ENCODE data around the gene RPS8.

RPS8 gene

DNA sequence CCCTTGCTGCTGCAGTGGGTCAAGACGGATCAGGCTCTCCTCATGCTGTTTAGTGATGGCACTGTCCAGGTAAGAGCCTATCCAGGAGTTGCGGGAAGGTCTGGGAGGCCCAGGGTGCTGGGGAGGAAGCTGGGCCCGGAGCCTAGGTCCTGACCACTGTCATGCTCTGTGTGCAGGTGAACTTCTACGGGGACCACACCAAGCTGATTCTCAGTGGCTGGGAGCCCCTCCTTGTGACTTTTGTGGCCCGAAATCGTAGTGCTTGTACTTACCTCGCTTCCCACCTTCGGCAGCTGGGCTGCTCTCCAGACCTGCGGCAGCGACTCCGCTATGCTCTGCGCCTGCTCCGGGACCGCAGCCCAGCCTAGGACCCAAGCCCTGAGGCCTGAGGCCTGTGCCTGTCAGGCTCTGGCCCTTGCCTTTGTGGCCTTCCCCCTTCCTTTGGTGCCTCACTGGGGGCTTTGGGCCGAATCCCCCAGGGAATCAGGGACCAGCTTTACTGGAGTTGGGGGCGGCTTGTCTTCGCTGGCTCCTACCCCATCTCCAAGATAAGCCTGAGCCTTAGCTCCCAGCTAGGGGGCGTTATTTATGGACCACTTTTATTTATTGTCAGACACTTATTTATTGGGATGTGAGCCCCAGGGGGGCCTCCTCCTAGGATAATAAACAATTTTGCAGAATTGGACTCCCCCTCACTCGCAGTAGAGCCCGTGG, 30.1 kb downstream of the RPS8 start:
- TF ChIP-seq, protein P1, sequence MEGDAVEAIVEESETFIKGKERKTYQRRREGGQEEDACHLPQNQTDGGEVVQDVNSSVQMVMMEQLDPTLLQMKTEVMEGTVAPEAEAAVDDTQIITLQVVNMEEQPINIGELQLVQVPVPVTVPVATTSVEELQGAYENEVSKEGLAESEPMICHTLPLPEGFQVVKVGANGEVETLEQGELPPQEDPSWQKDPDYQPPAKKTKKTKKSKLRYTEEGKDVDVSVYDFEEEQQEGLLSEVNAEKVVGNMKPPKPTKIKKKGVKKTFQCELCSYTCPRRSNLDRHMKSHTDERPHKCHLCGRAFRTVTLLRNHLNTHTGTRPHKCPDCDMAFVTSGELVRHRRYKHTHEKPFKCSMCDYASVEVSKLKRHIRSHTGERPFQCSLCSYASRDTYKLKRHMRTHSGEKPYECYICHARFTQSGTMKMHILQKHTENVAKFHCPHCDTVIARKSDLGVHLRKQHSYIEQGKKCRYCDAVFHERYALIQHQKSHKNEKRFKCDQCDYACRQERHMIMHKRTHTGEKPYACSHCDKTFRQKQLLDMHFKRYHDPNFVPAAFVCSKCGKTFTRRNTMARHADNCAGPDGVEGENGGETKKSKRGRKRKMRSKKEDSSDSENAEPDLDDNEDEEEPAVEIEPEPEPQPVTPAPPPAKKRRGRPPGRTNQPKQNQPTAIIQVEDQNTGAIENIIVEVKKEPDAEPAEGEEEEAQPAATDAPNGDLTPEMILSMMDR (conservative IDR thresholded peaks at IDR 0.05; ENCODE audit: low read depth, low read length) = no peak
- Histone ChIP-seq H3K4me1 (ENCODE audit: low read depth, poor library complexity, severe bottlenecking) (peaks cover 54% of the 10 kb centered on the region), H3K27ac (no peak overlapping the region), H4K20me1 (ENCODE audit: insufficient read depth) (no peaks in the 10 kb centered on the region), H3K36me3 (ENCODE audit: insufficient read depth) (no peaks in the 10 kb centered on the region), H3K4me2 (no peak overlapping the region), H3K27me3 (ENCODE audit: insufficient read depth, low read depth) (no peaks in the 10 kb centered on the region), H3K9ac (no peak overlapping the region), H3K4me3 (IDR thresholded peaks at IDR 0.05; ENCODE audit: insufficient read depth, low read depth, low read length) (no peak overlapping the region), H3K79me2 (ENCODE audit: insufficient read depth, low read depth) (peaks cover 10% of the 10 kb centered on the region), H2AFZ (ENCODE audit: low read depth) (no peak overlapping the region)

DNA sequence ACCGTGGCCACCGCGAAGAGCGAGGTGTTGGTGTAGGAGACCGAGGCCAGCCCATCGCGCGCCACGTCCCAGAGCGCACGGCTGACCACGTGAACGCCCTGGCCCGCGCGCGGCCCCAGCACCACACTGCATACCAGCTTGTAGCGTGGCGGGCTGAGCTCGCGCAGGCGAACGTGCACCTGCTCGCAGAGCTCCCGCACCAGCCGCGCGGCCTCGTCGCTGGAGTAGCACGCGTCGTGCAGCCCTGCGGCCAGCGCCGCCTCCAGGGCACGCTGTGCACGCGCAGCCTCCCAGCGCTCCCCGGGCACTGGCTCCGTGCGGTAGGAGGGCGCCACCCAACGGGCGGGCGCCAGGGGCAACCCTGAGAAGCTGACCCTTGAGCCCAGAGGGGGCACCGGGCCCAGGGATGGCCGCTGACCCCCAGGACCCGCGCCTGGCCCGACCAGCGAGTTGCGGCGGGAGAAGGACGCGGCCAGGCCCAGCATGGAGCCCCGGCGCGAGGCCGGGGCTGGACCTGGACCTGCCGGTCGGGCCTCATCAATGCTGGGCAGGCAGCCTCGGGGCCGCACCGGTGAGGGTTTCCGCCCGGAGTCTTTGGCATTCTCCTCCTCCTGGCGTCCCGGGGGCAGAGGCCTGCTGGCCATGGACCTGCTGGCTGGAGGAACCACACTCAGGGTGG, 30.8 kb downstream of the RPS8 start:
- Histone ChIP-seq H4K20me1 (ENCODE audit: insufficient read depth) (no peaks in the 10 kb centered on the region), H3K79me2 (ENCODE audit: insufficient read depth, low read depth) (0 out of 2 replicates have a peak, but pooled peaks cover 4% of the 10 kb centered on the region), H2AFZ (ENCODE audit: low read depth) (no peak overlapping the region), H3K4me3 (IDR thresholded peaks at IDR 0.05; ENCODE audit: insufficient read depth, low read depth, low read length) (no peak overlapping the region), H3K9ac (no peak overlapping the region), H3K4me2 (no peak overlapping the region), H3K36me3 (ENCODE audit: insufficient read depth) (no peaks in the 10 kb centered on the region), H3K4me1 (ENCODE audit: low read depth, poor library complexity, severe bottlenecking) (peaks cover 61% of the 10 kb centered on the region), H3K27ac (peak overlapping the region; percentile 90), H3K27me3 (ENCODE audit: insufficient read depth, low read depth) (no peaks in the 10 kb centered on the region)
- TF ChIP-seq, protein P1 (conservative IDR thresholded peaks at IDR 0.05; ENCODE audit: low read depth, low read length) = no peak

DNA sequence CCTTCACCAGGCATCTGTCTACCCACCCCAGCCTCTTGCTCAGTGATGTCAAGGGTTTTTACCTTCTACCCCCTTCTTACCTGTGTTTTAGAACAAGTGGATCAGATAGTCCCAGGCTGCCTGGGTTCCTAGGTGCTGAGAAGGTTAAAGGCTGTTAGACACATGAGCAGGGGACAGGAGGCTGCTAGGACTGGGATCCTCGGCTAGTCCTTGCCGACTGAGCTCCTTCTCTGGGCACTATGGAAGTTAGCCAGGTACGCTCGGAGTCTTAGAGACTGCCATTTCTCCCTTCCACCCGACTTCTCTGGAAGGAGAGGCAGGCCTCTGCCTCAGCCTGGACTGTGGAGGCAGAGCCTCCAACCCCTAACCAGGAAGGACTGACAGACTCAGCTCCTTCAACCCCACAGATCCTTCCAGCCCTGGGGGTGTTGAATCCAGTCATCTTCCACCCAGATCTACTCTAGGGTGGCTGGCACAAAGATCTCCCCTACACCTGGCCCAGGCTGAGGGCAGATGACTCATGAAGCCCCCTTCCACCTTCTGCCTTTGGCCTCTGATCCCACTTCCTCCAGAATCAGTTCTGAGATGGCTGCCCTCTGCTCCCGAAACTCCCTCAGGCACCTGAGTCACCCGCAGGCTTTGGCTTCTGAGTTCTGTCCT, 31.5 kb downstream of the RPS8 start, which contains the start of gene DYNLT4:
Gene DYNLT4, minus strand, starts transcription at position 648 of the 660 bp plus-strand sequence. CDS start 683 bp downstream, outside the sequence.
- H3K4me1 ChIP-seq (ENCODE audit: low read depth, poor library complexity, severe bottlenecking) = peaks cover 64% of the 10 kb centered on the region
- H3K4me3 ChIP-seq (IDR thresholded peaks at IDR 0.05; ENCODE audit: insufficient read depth, low read depth, low read length) = no peak within 1 kb of the TSS
- no peaks in the 10 kb centered on the region for H3K36me3 ChIP-seq (ENCODE audit: insufficient read depth)
- 0 out of 2 replicates have a peak, but pooled peaks cover 4% of the 10 kb centered on the region for H3K79me2 ChIP-seq (ENCODE audit: insufficient read depth, low read depth)
- peak within 1 kb of the TSS; percentile 16; the same call in 1 of the 2 replicates for H3K9ac ChIP-seq
- H3K27ac ChIP-seq = peak within 1 kb of the TSS; percentile 90
- no peaks in the 10 kb centered on the region for H3K27me3 ChIP-seq (ENCODE audit: insufficient read depth, low read depth)
- TF ChIP-seq, protein P1 (conservative IDR thresholded peaks at IDR 0.05; ENCODE audit: low read depth, low read length) = no peak
- no peaks in the 10 kb centered on the region for H4K20me1 ChIP-seq (ENCODE audit: insufficient read depth)
- peak within 1 kb of the TSS; percentile 56 for H3K4me2 ChIP-seq
- no peak within 1 kb of the TSS for H2AFZ ChIP-seq (ENCODE audit: low read depth)

DNA sequence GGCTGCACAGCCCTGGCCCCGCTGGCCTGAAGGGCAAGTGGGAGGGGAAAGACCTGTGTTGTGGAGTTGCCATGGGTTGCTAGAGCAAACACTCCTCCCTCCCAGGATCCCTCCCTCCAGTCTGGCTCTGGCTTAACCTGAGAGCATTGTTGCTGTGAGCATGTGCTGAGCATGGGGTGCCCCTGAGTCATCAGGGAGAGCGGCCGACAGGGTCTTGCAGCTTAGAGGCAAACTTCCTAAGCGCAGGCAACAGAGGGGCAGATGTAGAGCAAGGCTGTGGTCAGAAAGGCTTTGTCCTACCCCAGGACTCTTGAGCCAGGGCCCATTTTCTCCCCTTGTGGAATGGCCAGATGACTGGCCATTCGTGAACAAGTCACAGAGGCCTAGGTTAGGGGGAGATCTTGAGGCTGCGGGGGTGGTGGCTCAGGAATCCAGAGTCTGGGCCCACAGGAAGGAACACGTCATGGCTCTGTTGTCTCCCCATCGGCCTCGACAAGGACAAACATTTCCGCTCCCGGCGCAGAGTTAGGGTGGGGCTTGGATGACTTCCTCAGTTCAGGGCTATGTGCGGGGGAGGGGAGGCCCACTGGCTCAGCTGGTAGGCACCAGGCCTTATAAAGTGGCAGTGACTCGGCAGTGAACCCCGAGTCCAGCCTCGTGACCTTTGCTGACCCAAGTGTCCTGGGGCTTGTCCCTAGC, 32.2 kb downstream of the RPS8 start:
- peak overlapping the region; percentile 16; the same call in 1 of the 2 replicates for H3K9ac ChIP-seq
- 0 out of 2 replicates have a peak, but pooled peaks cover 4% of the 10 kb centered on the region for H3K79me2 ChIP-seq (ENCODE audit: insufficient read depth, low read depth)
- H3K27ac ChIP-seq = peak overlapping the region; percentile 90
- H3K27me3 ChIP-seq (ENCODE audit: insufficient read depth, low read depth) = no peaks in the 10 kb centered on the region
- no peak overlapping the region for H2AFZ ChIP-seq (ENCODE audit: low read depth)
- peak overlapping the region; percentile 56 for H3K4me2 ChIP-seq
- no peaks in the 10 kb centered on the region for H3K36me3 ChIP-seq (ENCODE audit: insufficient read depth)
- TF ChIP-seq, protein P1 (conservative IDR thresholded peaks at IDR 0.05; ENCODE audit: low read depth, low read length) = no peak
- H4K20me1 ChIP-seq (ENCODE audit: insufficient read depth) = no peaks in the 10 kb centered on the region
- peaks cover 63% of the 10 kb centered on the region for H3K4me1 ChIP-seq (ENCODE audit: low read depth, poor library complexity, severe bottlenecking)
- no peak overlapping the region for H3K4me3 ChIP-seq (IDR thresholded peaks at IDR 0.05; ENCODE audit: insufficient read depth, low read depth, low read length)

Measured in KMS-11 (cell line).